Transverse colon (tissue), 4 donors: ENCODE data around the gene FBXO36. TPM values are rescaled to one million over a fixed set of nuclear protein-coding genes. Genes with fewer than 3 reads are reported as not detected.
A peak's percentile ranks its signal among the peaks of the same experiment; 100 is the strongest.

ENCODE experiments used
- DNase-seq: peaks from one replicate; pipeline ENCODE4 v3.0.0-alpha.2; 2019
- H3K27ac ChIP-seq, 4 donors: fragments of 200-600 bp; sonication (generic); 2 replicates each; pipeline ENCODE4 v1.5.1; 2016 to 2018; ENCODE audit warnings: inconsistent platforms in 4 of 4
- H3K27me3 ChIP-seq: fragments of 200-600 bp; sonication (generic); 2 replicates; pipeline ENCODE4 v1.5.1; 2017; ENCODE audit warnings: inconsistent platforms
- H3K36me3 ChIP-seq, 4 donors: fragments of 200-600 bp; sonication (generic); 2 replicates each; pipeline ENCODE4 v1.5.1; 2017 to 2019; ENCODE audit warnings: inconsistent platforms in 4 of 4
- H3K4me1 ChIP-seq, 4 donors: fragments of 200-600 bp; sonication (generic); 2 replicates each; pipeline ENCODE4 v1.5.1; 2017 to 2020; ENCODE audit warnings: inconsistent platforms in 4 of 4
- H3K4me3 ChIP-seq, 4 donors: fragments of 200-600 bp; sonication (generic); 1 replicate in 1 of 4; 2 replicates in 3 of 4; pipeline versions ENCODE4 v1.5.1 to v1.6.1; 2017 to 2019; ENCODE audit warnings: inconsistent platforms in 4 of 4
- H3K9me3 ChIP-seq, 2 donors: fragments of 200-600 bp; sonication (generic); 2 replicates each; pipeline ENCODE4 v1.5.1; 2017 to 2019; ENCODE audit warnings: inconsistent platforms in 2 of 2
- CTCF ChIP-seq, 5 experiments: fragments of 200-600 bp in 3 of 5; fragments of 450-650 bp in 2 of 5; sonication (generic) in 3 of 5; IDR thresholded peaks; 1 replicate in 2 of 5; 2 replicates in 3 of 5; pipeline ENCODE4 v1.5.1; 2016 to 2017; ENCODE audit warnings: antibody characterized with exemption in 5 of 5, inconsistent platforms in 3 of 5, mild to moderate bottlenecking in 2 of 5, moderate library complexity in 1 of 5
- EP300 ChIP-seq: sonication (generic); formaldehyde crosslinking; IDR thresholded peaks from one replicate; pipeline ENCODE4 v1.6.1; 2017; ENCODE audit warnings: antibody characterized with exemption, low read depth
- POLR2A ChIP-seq: fragments of 450-650 bp; IDR thresholded peaks from one replicate; pipeline ENCODE4 v1.6.1; 2016; ENCODE audit warnings: antibody characterized with exemption, mild to moderate bottlenecking, moderate library complexity
- POLR2AphosphoS5 ChIP-seq, 3 donors: sonication (generic); formaldehyde crosslinking; IDR thresholded peaks; one replicate each; pipeline ENCODE4 v1.6.1; 2016; ENCODE audit warnings: antibody characterized with exemption in 3 of 3
- WGBS, 2 donors: methylation state at CpG; one replicate each; pipeline ENCODE4 v1.1.5; 2018; ENCODE audit warnings: low coverage in 1 of 2; 5-methylcytosine and 5-hydroxymethylcytosine counted together
- in situ Hi-C, 4 donors: fragments of 200-750 bp; cut with MboI; loops; one replicate each; pipeline versions ENCODE4 v1.15.0 to v1.15.1; 2017; ENCODE audit warnings: low sequenced_read_pairs in 3 of 4, low pct_ligation_motif_present in 1 of 4, low pct_unique_long_range_greater_than_20kb in 1 of 4
- intact Hi-C: fragments of 100-400 bp; cut with DNase I; formaldehyde crosslinking; loops from one replicate; pipeline ENCODE4 v1.15.1; 2023; ENCODE audit warnings: low total_unique reads
- total RNA-seq, 4 donors: library from RNA; depleted of rRNA; stranded (reverse); fragments of >200 nt; gene quantifications; one replicate each; pipeline ENCODE4 v1.1.0, GENCODE V29; 2016

Gene FBXO36
- 1 to 10 TPM in 2 of 4 donors, under 1 TPM in 2; 0.60 to 2.1 (median 1.3) TPM for total RNA-seq

- TF ChIP-seq CTCF (IDR thresholded peaks at IDR 0.05) (no peak), POLR2AphosphoS5 (IDR thresholded peaks at IDR 0.05) (peak in 1 of 3 donors; percentile 11), EP300 (no peak), POLR2A (peak; percentile 35)
- Histone ChIP-seq H3K36me3 (no peaks in the 10 kb centered on the region), H3K27me3 (no peaks in the 10 kb centered on the region), H3K4me3 (peak within 1 kb of the TSS; percentile 63 to 99 (median 83)), H3K9me3 (no peaks in the 10 kb centered on the region), H3K4me1 (peaks cover 7 to 35% (median 22%) of the 10 kb centered on the region in 4 donors), H3K27ac (peak within 1 kb of the TSS; percentile 98 to 100 (median 100))
- intact Hi-C loops (no loop called here), in situ Hi-C loops (no loop called here)
- 0 to 1% methylated on average over 4 to 60 of the region's 61 CpGs for WGBS, 2 donors
- peak; percentile 90 for DNase-seq
Measured at GRCh38 chr2:229922449-229923386, at the start of gene FBXO36. FBXO36 (plus strand) TSS chr2:229922503; CDS start chr2:229922514, 11 bp downstream.

GRCh38 chr2:229873123-229873581 is 49.2 kb upstream of the FBXO36 start:
- H3K9me3 ChIP-seq, result no peaks in the 10 kb centered on the region
- intact Hi-C loops (no loop called here), in situ Hi-C loops (no loop called here)
- TF ChIP-seq EP300, result no peak
- no peak for TF ChIP-seq CTCF (IDR thresholded peaks at IDR 0.05)
- TF ChIP-seq POLR2A, result no peak
- TF ChIP-seq POLR2AphosphoS5 (IDR thresholded peaks at IDR 0.05), result no peak
- no peak overlapping the region for H3K27ac ChIP-seq
- no peaks in the 10 kb centered on the region for H3K27me3 ChIP-seq
- peaks cover 0 to 15% (median 5%) of the 10 kb centered on the region in 4 donors for H3K36me3 ChIP-seq
- 45 to 55% methylated on average over 1 of the region's 1 CpG for WGBS, 2 donors
- peaks cover 0 to 23% (median 4%) of the 10 kb centered on the region in 4 donors for H3K4me1 ChIP-seq
- no peak overlapping the region for H3K4me3 ChIP-seq
- DNase-seq, result no peak

- no peak for TF ChIP-seq POLR2A
- TF ChIP-seq POLR2AphosphoS5 (IDR thresholded peaks at IDR 0.05), result no peak
- no peak for TF ChIP-seq CTCF (IDR thresholded peaks at IDR 0.05)
- no peak for TF ChIP-seq EP300
- Histone ChIP-seq H3K27me3 (no peaks in the 10 kb centered on the region), H3K4me1 (peaks cover 0 to 23% (median 4%) of the 10 kb centered on the region in 4 donors), H3K36me3 (peaks cover 0 to 27% (median 8%) of the 10 kb centered on the region in 4 donors), H3K9me3 (no peaks in the 10 kb centered on the region), H3K4me3 (no peak overlapping the region), H3K27ac (no peak overlapping the region)
- in situ Hi-C loops, result no loop called here
- intact Hi-C loops, result no loop called here
- WGBS, 2 donors, result 69 to 85% methylated on average over 4 of the region's 4 CpGs
- DNase-seq, result no peak
Measured at GRCh38 chr2:229874647-229875046, 47.7 kb upstream of the FBXO36 start.

- no peak for DNase-seq
- peaks cover 0 to 35% (median 8%) of the 10 kb centered on the region in 4 donors for H3K36me3 ChIP-seq
- no peaks in the 10 kb centered on the region for H3K9me3 ChIP-seq
- H3K27ac ChIP-seq, result no peak overlapping the region
- in situ Hi-C loops, result no loop called here
- WGBS, 2 donors, result 90 to 92% methylated on average over 2 of the region's 2 CpGs
- TF ChIP-seq EP300 (no peak), POLR2AphosphoS5 (IDR thresholded peaks at IDR 0.05) (no peak), POLR2A (no peak), CTCF (IDR thresholded peaks at IDR 0.05) (no peak)
- H3K4me3 ChIP-seq, result no peak overlapping the region
- intact Hi-C loops, result no loop called here
- H3K27me3 ChIP-seq, result no peaks in the 10 kb centered on the region
- peaks cover 0 to 23% (median 4%) of the 10 kb centered on the region in 4 donors for H3K4me1 ChIP-seq
Measured at GRCh38 chr2:229875549-229875948, 46.8 kb upstream of the FBXO36 start.
